HL-60 (cell line): ENCODE measurements around the gene ZSCAN4.
A peak's percentile ranks its signal among the peaks of the same experiment; 100 is the strongest.

Experiments
- DNase-seq, 2 experiments: peaks; one replicate each; pipeline ENCODE4 v3.0.0-alpha.2; 2010 to 2020; ENCODE audit warnings: low read depth in 1 of 2, low spot score in 1 of 2
- H3K27ac ChIP-seq: fragments of 250-450 bp; sonication (Bioruptor Pico); replicated peaks from 2 replicates; pipeline ENCODE4 v1.5.1; 2020; ENCODE audit warnings: mild to moderate bottlenecking, moderate library complexity
- H3K27me3 ChIP-seq: fragments of 250-450 bp; sonication (Bioruptor Pico); 2 replicates; pipeline ENCODE4 v1.5.1; 2021; ENCODE audit warnings: mild to moderate bottlenecking, moderate library complexity; ENCODE audit not compliant: insufficient read depth, poor library complexity, severe bottlenecking
- H3K4me3 ChIP-seq: replicated peaks from 2 replicates; pipeline ENCODE4 v1.5.1; 2011; ENCODE audit warnings: mild to moderate bottlenecking, control low read depth, low read length; ENCODE audit not compliant: insufficient read depth
- GABPA ChIP-seq: IDR thresholded peaks from 2 replicates; pipeline ENCODE4 v1.6.1; 2012; ENCODE audit warnings: low read depth
- POLR2AphosphoS5 ChIP-seq: IDR thresholded peaks from 2 replicates; pipeline ENCODE4 v1.6.1; 2012; ENCODE audit warnings: low read depth
- SPI1 ChIP-seq: IDR thresholded peaks from 2 replicates; pipeline ENCODE4 v1.6.1; 2012; ENCODE audit warnings: low read depth, mild to moderate bottlenecking, borderline replicate concordance
- TF ChIP-seq, protein P1 (sequence below): IDR thresholded peaks from one replicate; pipeline ENCODE4 v1.5.1; 2011; ENCODE audit warnings: low read length, control low read depth, inconsistent platforms; ENCODE audit not compliant: insufficient read depth
- TF ChIP-seq, protein P2 (sequence below): IDR thresholded peaks from 2 replicates; pipeline ENCODE4 v1.6.1; 2012; ENCODE audit warnings: low read depth; ENCODE audit not compliant: insufficient replicate concordance

The ZSCAN4 gene

DNA sequence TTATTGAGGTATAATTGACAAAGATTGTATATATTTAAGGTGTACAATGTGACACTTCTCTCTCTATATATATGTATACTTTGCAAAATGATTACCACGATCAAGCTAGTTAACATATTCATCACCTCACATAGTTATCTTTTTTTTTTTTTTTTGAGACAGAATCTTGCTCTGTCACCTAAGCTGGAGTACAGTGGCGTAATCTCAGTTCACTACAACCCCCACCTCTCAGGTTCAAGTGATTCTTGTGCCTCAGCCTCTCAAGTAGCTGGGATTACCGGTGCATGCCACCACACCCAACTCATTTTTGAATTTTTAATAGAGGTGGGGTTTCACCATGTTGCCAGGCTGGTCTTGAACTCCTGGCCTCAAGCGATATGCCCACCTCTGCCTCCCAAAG is 3.7 kb downstream of the ZSCAN4 start:
- Histone ChIP-seq H3K27ac (no peak overlapping the region), H3K27me3 (no peaks in the 10 kb centered on the region), H3K4me3 (no peak overlapping the region)
- TF ChIP-seq SPI1 (no peak), POLR2AphosphoS5 (no peak), GABPA (no peak)
- TF ChIP-seq, protein P1, sequence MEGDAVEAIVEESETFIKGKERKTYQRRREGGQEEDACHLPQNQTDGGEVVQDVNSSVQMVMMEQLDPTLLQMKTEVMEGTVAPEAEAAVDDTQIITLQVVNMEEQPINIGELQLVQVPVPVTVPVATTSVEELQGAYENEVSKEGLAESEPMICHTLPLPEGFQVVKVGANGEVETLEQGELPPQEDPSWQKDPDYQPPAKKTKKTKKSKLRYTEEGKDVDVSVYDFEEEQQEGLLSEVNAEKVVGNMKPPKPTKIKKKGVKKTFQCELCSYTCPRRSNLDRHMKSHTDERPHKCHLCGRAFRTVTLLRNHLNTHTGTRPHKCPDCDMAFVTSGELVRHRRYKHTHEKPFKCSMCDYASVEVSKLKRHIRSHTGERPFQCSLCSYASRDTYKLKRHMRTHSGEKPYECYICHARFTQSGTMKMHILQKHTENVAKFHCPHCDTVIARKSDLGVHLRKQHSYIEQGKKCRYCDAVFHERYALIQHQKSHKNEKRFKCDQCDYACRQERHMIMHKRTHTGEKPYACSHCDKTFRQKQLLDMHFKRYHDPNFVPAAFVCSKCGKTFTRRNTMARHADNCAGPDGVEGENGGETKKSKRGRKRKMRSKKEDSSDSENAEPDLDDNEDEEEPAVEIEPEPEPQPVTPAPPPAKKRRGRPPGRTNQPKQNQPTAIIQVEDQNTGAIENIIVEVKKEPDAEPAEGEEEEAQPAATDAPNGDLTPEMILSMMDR = no peak
- DNase-seq = no peak

DNA sequence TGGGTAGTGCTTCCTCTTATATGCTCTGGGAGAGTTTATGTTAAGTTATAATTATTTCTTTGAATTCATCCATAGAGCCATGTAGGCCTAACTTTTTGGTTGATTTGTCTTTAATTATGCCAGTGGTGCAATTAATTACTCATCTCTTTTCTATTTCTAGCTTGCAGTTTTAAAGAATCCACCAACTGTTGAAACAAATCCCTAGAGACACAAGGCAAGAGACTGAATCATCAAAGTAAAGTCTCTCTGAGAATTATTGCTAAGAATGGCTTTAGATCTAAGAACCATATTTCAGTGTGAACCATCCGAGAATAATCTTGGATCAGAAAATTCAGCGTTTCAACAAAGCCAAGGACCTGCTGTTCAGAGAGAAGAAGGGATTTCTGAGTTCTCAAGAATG is 7.1 kb downstream of the ZSCAN4 start:
- no peak for DNase-seq
- TF ChIP-seq GABPA (no peak), POLR2AphosphoS5 (no peak), SPI1 (no peak)
- TF ChIP-seq, protein P2, sequence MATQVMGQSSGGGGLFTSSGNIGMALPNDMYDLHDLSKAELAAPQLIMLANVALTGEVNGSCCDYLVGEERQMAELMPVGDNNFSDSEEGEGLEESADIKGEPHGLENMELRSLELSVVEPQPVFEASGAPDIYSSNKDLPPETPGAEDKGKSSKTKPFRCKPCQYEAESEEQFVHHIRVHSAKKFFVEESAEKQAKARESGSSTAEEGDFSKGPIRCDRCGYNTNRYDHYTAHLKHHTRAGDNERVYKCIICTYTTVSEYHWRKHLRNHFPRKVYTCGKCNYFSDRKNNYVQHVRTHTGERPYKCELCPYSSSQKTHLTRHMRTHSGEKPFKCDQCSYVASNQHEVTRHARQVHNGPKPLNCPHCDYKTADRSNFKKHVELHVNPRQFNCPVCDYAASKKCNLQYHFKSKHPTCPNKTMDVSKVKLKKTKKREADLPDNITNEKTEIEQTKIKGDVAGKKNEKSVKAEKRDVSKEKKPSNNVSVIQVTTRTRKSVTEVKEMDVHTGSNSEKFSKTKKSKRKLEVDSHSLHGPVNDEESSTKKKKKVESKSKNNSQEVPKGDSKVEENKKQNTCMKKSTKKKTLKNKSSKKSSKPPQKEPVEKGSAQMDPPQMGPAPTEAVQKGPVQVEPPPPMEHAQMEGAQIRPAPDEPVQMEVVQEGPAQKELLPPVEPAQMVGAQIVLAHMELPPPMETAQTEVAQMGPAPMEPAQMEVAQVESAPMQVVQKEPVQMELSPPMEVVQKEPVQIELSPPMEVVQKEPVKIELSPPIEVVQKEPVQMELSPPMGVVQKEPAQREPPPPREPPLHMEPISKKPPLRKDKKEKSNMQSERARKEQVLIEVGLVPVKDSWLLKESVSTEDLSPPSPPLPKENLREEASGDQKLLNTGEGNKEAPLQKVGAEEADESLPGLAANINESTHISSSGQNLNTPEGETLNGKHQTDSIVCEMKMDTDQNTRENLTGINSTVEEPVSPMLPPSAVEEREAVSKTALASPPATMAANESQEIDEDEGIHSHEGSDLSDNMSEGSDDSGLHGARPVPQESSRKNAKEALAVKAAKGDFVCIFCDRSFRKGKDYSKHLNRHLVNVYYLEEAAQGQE = no peak
- TF ChIP-seq, protein P1 = no peak
- H3K27me3 ChIP-seq = no peaks in the 10 kb centered on the region
- H3K27ac ChIP-seq = no peak overlapping the region
- H3K4me3 ChIP-seq = no peak overlapping the region

DNA sequence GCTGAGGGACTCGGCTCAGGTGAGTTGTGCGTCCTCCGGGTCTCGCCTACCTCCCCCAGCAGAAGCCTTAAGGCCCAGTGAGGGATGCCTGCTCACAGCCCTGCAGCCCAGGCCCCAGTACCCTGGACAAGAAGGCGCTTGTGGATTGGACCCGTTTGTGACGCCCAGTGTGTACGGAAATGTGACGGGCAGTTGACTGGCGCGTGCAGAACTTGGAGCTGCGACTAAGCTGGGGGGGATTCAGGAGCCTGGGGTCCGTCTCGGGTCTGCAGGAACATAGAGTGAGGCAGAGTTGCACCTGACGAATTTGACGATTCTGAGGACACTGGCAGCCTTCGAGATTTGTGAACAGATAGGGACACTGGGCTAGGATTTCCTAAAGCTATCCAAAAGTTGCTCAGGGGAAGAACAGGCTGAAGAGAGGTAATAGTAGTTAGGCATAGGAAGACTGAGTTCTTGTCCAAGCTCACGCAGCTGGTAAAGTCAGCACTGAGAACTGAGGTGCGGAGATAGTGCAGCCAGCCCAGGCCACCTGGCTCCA is 13.6 kb downstream of the ZSCAN4 start:
- DNase-seq = no peak
- Histone ChIP-seq H3K4me3 (peak overlapping the region; percentile 89), H3K27ac (peak overlapping the region; percentile 88), H3K27me3 (no peaks in the 10 kb centered on the region)
- no peak for TF ChIP-seq POLR2AphosphoS5
- no peak for TF ChIP-seq SPI1
- TF ChIP-seq, protein P2 = no peak
- TF ChIP-seq GABPA = no peak
- TF ChIP-seq, protein P1 = no peak

DNA sequence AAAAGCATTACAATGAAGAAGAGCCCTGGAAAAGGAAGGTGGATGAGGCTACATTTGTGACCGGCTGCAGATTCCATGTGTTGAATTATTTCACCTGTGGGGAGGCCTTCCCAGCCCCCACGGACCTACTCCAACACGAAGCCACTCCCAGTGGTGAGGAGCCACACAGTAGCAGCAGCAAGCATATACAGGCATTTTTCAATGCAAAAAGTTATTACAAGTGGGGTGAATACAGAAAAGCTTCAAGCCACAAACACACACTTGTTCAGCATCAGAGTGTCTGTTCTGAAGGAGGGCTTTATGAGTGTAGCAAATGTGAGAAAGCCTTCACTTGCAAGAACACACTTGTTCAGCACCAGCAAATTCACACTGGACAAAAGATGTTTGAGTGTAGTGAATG is 18.0 kb downstream of the ZSCAN4 start:
- TF ChIP-seq GABPA (no peak), SPI1 (no peak)
- TF ChIP-seq, protein P1 = no peak
- no peak overlapping the region for H3K27ac ChIP-seq
- no peak overlapping the region for H3K4me3 ChIP-seq
- H3K27me3 ChIP-seq = no peaks in the 10 kb centered on the region
- no peak for DNase-seq
